ENCODE results near the gene PIP4K2A.
A peak's percentile ranks its signal among the peaks of the same experiment; 100 is the strongest.

PIP4K2A gene

GRCh38 chr10:22589851-22590514 lies 124.4 kb downstream of the PIP4K2A start:
- DNase-seq: no peak

- no peak for DNase-seq
Observed at GRCh38 chr10:22588462-22588861, 125.9 kb downstream of the PIP4K2A start.

- DNase-seq: no peak
Observed at GRCh38 chr10:22583683-22584082, 130.7 kb downstream of the PIP4K2A start.

GRCh38 chr10:22581461-22581860 lies 132.9 kb downstream of the PIP4K2A start:
- peak; percentile 30 to 45 for DNase-seq

- no peak for DNase-seq
Observed at GRCh38 chr10:22580711-22581110, 133.7 kb downstream of the PIP4K2A start.

GRCh38 chr10:22579826-22580225 lies 134.6 kb downstream of the PIP4K2A start:
- no peak for DNase-seq

- DNase-seq: peak; percentile 15 to 26
Observed at GRCh38 chr10:22573820-22574569, 140.4 kb downstream of the PIP4K2A start.

- DNase-seq: no peak
Observed at GRCh38 chr10:22570733-22571430, 143.5 kb downstream of the PIP4K2A start.

GRCh38 chr10:22570234-22570633 lies 144.1 kb downstream of the PIP4K2A start:
- DNase-seq: peak in 1 of 2 donors; percentile 1

GRCh38 chr10:22568928-22569327 lies 145.4 kb downstream of the PIP4K2A start:
- no peak for DNase-seq

GRCh38 chr10:22564060-22564459 lies 150.3 kb downstream of the PIP4K2A start:
- no peak for DNase-seq

- no peak for DNase-seq
Observed at GRCh38 chr10:22561909-22562308, 152.5 kb downstream of the PIP4K2A start.

GRCh38 chr10:22560913-22561239 lies 153.5 kb downstream of the PIP4K2A start:
- no peak for DNase-seq

GRCh38 chr10:22560096-22560912 lies 154.1 kb downstream of the PIP4K2A start:
- no peak for DNase-seq

- DNase-seq: no peak
Observed at GRCh38 chr10:22557321-22557720, 157.1 kb downstream of the PIP4K2A start.

- no peak for DNase-seq
Observed at GRCh38 chr10:22556774-22557173, 157.6 kb downstream of the PIP4K2A start.

GRCh38 chr10:22554461-22555182 lies 159.8 kb downstream of the PIP4K2A start:
- no peak for DNase-seq

GRCh38 chr10:22553452-22553995 lies 160.9 kb downstream of the PIP4K2A start:
- DNase-seq: no peak

- no peak for DNase-seq
Observed at GRCh38 chr10:22552888-22553378, 161.4 kb downstream of the PIP4K2A start.

- DNase-seq: no peak
Observed at GRCh38 chr10:22551681-22552365, 162.6 kb downstream of the PIP4K2A start.

GRCh38 chr10:22550732-22551131 lies 163.6 kb downstream of the PIP4K2A start:
- peak; percentile 39 for DNase-seq
